Measurements from ENCODE around the gene TSEN2.

DNA sequence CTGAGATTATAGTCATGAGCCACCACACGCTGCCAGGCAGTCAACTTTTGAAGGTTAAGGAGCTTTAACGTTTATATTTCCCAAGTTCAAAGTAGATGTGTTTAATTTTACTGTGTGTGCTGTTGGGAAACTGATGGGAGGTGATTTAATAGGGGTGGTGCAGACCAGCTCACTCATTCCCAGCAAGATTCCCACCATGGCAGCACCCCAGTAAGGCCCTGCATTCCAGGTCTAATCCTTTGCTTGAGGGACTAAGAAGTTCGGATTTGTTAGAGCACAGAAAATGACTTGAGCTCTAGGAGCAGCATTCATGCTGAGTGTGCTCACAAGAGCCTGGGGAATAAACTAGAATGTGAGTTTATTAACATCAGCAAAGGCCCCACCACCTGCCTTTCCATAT, 25.2 kb downstream of the TSEN2 start:
- TF ChIP-seq POLR2A (IDR thresholded peaks at IDR 0.05) (no peak), CTCF (IDR thresholded peaks at IDR 0.05) (no peak), POLR2AphosphoS5 (IDR thresholded peaks at IDR 0.05) (no peak), EP300 (IDR thresholded peaks at IDR 0.05; ENCODE audit: low read depth) (no peak)

Data from transverse colon (tissue), 4 donors.